IPS-18a (cell line): ENCODE results near the gene ANP32A.
"Not testable (repeated sequence)": the region's sequence is repeated elsewhere in the genome, so short reads cannot be mapped to it uniquely, and the experiment has no call there.

Source experiments
- H3K27ac ChIP-seq: one replicate; pipeline ENCODE4 v1.5.1; 2013; ENCODE audit warnings: low read length
- H3K27me3 ChIP-seq: one replicate; pipeline ENCODE4 v1.6.1; 2013; ENCODE audit warnings: mild to moderate bottlenecking, low read length; ENCODE audit not compliant: control insufficient read depth, insufficient read depth
- H3K36me3 ChIP-seq: one replicate; pipeline ENCODE4 v1.6.1; 2013; ENCODE audit warnings: low read depth, low read length; ENCODE audit not compliant: control insufficient read depth
- H3K4me1 ChIP-seq: one replicate; pipeline ENCODE4 v1.6.1; 2013; ENCODE audit warnings: low read depth, low read length; ENCODE audit not compliant: control insufficient read depth
- H3K4me3 ChIP-seq: one replicate; pipeline ENCODE4 v1.5.1; 2013; ENCODE audit warnings: low read length
- H3K9ac ChIP-seq: one replicate; pipeline ENCODE4 v1.6.1; 2013; ENCODE audit warnings: mild to moderate bottlenecking, low read length, moderate library complexity
- H3K9me3 ChIP-seq: one replicate; pipeline ENCODE4 v1.6.1; 2013; ENCODE audit warnings: low read depth, low read length; ENCODE audit not compliant: control insufficient read depth

The ANP32A gene

GRCh38 chr15:68759982-68760579 is 60.6 kb downstream of the ANP32A start:
- not testable (repeated sequence) for H3K4me3 ChIP-seq, H3K27ac ChIP-seq, H3K36me3 ChIP-seq, H3K9ac ChIP-seq, H3K27me3 ChIP-seq, H3K4me1 ChIP-seq, H3K9me3 ChIP-seq

- Histone ChIP-seq H3K27me3 (no peaks in the 10 kb centered on the region), H3K9me3 (no peaks in the 10 kb centered on the region), H3K36me3 (no peaks in the 10 kb centered on the region), H3K4me1 (no peaks in the 10 kb centered on the region), H3K27ac (no peak overlapping the region), H3K4me3 (no peak overlapping the region), H3K9ac (no peak overlapping the region)
Observed at GRCh38 chr15:68755731-68756130, 65.0 kb downstream of the ANP32A start.

GRCh38 chr15:68751622-68752021 is 69.1 kb downstream of the ANP32A start:
- no peak overlapping the region for H3K27ac ChIP-seq
- H3K4me1 ChIP-seq: no peaks in the 10 kb centered on the region

GRCh38 chr15:68749793-68750192 is 70.9 kb downstream of the ANP32A start:
- H3K27me3 ChIP-seq: no peaks in the 10 kb centered on the region
- H3K36me3 ChIP-seq: no peaks in the 10 kb centered on the region
- H3K9ac ChIP-seq: no peak overlapping the region
- no peaks in the 10 kb centered on the region for H3K4me1 ChIP-seq
- no peak overlapping the region for H3K4me3 ChIP-seq
- no peaks in the 10 kb centered on the region for H3K9me3 ChIP-seq
- no peak overlapping the region for H3K27ac ChIP-seq

More at GRCh38 chr15:68751622-68752021, 69.1 kb downstream of the ANP32A start:
- Histone ChIP-seq H3K36me3 (no peaks in the 10 kb centered on the region), H3K9ac (no peak overlapping the region), H3K27me3 (no peaks in the 10 kb centered on the region), H3K4me3 (no peak overlapping the region), H3K9me3 (no peaks in the 10 kb centered on the region)

- Histone ChIP-seq H3K27me3 (no peaks in the 10 kb centered on the region), H3K4me3 (no peak overlapping the region), H3K27ac (no peak overlapping the region)
Observed at GRCh38 chr15:68749365-68749764, 71.3 kb downstream of the ANP32A start.

GRCh38 chr15:68743256-68743655 is 77.4 kb downstream of the ANP32A start:
- H3K9ac ChIP-seq: no peak overlapping the region
- no peaks in the 10 kb centered on the region for H3K36me3 ChIP-seq
- H3K4me3 ChIP-seq: no peak overlapping the region
- no peaks in the 10 kb centered on the region for H3K27me3 ChIP-seq
- no peaks in the 10 kb centered on the region for H3K9me3 ChIP-seq
- H3K4me1 ChIP-seq: no peaks in the 10 kb centered on the region
- no peak overlapping the region for H3K27ac ChIP-seq

More at GRCh38 chr15:68749365-68749764, 71.3 kb downstream of the ANP32A start:
- Histone ChIP-seq H3K9me3 (no peaks in the 10 kb centered on the region), H3K36me3 (no peaks in the 10 kb centered on the region), H3K9ac (no peak overlapping the region), H3K4me1 (no peaks in the 10 kb centered on the region)

GRCh38 chr15:68739390-68740080 is 81.2 kb downstream of the ANP32A start:
- Histone ChIP-seq H3K27me3 (no peaks in the 10 kb centered on the region), H3K27ac (no peak overlapping the region), H3K4me1 (no peaks in the 10 kb centered on the region), H3K36me3 (no peaks in the 10 kb centered on the region), H3K9me3 (no peaks in the 10 kb centered on the region), H3K9ac (no peak overlapping the region), H3K4me3 (no peak overlapping the region)

GRCh38 chr15:68735610-68736009 is 85.1 kb downstream of the ANP32A start:
- H3K36me3 ChIP-seq: no peaks in the 10 kb centered on the region
- H3K27me3 ChIP-seq: no peaks in the 10 kb centered on the region
- no peak overlapping the region for H3K9ac ChIP-seq
- no peaks in the 10 kb centered on the region for H3K9me3 ChIP-seq
- H3K4me1 ChIP-seq: no peaks in the 10 kb centered on the region
- no peak overlapping the region for H3K4me3 ChIP-seq
- no peak overlapping the region for H3K27ac ChIP-seq

GRCh38 chr15:68734881-68735280 is 85.8 kb downstream of the ANP32A start:
- Histone ChIP-seq H3K9ac (no peak overlapping the region), H3K4me3 (no peak overlapping the region), H3K36me3 (no peaks in the 10 kb centered on the region), H3K4me1 (no peaks in the 10 kb centered on the region), H3K27me3 (no peaks in the 10 kb centered on the region), H3K9me3 (no peaks in the 10 kb centered on the region), H3K27ac (no peak overlapping the region)

GRCh38 chr15:68734352-68734751 is 86.3 kb downstream of the ANP32A start:
- H3K9me3 ChIP-seq: no peaks in the 10 kb centered on the region
- H3K36me3 ChIP-seq: no peaks in the 10 kb centered on the region
- no peak overlapping the region for H3K27ac ChIP-seq
- no peak overlapping the region for H3K4me3 ChIP-seq
- H3K9ac ChIP-seq: no peak overlapping the region
- H3K4me1 ChIP-seq: no peaks in the 10 kb centered on the region
- H3K27me3 ChIP-seq: no peaks in the 10 kb centered on the region

GRCh38 chr15:68733666-68734065 is 87.0 kb downstream of the ANP32A start:
- Histone ChIP-seq H3K9ac (no peak overlapping the region), H3K36me3 (no peaks in the 10 kb centered on the region), H3K27me3 (no peaks in the 10 kb centered on the region), H3K4me3 (no peak overlapping the region), H3K9me3 (no peaks in the 10 kb centered on the region), H3K27ac (no peak overlapping the region), H3K4me1 (no peaks in the 10 kb centered on the region)

GRCh38 chr15:68732451-68732850 is 88.2 kb downstream of the ANP32A start:
- H3K4me3 ChIP-seq: no peak overlapping the region
- H3K4me1 ChIP-seq: no peaks in the 10 kb centered on the region
- H3K36me3 ChIP-seq: no peaks in the 10 kb centered on the region
- H3K27me3 ChIP-seq: no peaks in the 10 kb centered on the region
- H3K9me3 ChIP-seq: no peaks in the 10 kb centered on the region
- no peak overlapping the region for H3K9ac ChIP-seq
- no peak overlapping the region for H3K27ac ChIP-seq
